SH-SY5Y (cell line): ENCODE measurements around the gene ABCA1.

ENCODE experiments used
- GATA2 ChIP-seq: IDR thresholded peaks from 2 replicates; pipeline ENCODE4 v1.6.1; 2011; ENCODE audit warnings: mild to moderate bottlenecking, low read depth, low read length
- GATA3 ChIP-seq: IDR thresholded peaks from 2 replicates; pipeline ENCODE4 v1.6.1; 2011; ENCODE audit warnings: low read depth, mild to moderate bottlenecking, low read length, moderate library complexity

- TF ChIP-seq GATA3 (no peak), GATA2 (no peak)
Observed at GRCh38 chr9:104883169-104883568, 44.8 kb downstream of the ABCA1 start.
